ENCODE data around the gene RFT1. TPM values are rescaled to one million over a fixed set of nuclear protein-coding genes. Genes with fewer than 3 reads are reported as not detected.

The RFT1 gene
- total RNA-seq, 2 experiments from 2014 or later, result 8.5 to 10.2 TPM

GRCh38 chr3:53169832-53170324 is 39.6 kb upstream of the RFT1 start:
- no peak for TF ChIP-seq CTCF (IDR thresholded peaks at IDR 0.05)
- Histone ChIP-seq H3K27ac (ENCODE audit: low read depth in 1 of 2, low read length in 2 of 2) (no peak overlapping the region), H3K4me3 (ENCODE audit: low read length) (no peak overlapping the region), H3K9me3 (ENCODE audit: control insufficient read depth in 1 of 2, insufficient read depth in 1 of 2, low read length in 2 of 2) (no peaks in the 10 kb centered on the region), H3K36me3 (ENCODE audit: insufficient read depth, low read length) (peaks cover 11% of the 10 kb centered on the region), H3K4me1 (ENCODE audit: insufficient read depth, low read length) (peaks cover 46% of the 10 kb centered on the region), H3K27me3 (ENCODE audit: control insufficient read depth in 1 of 2, insufficient read depth in 2 of 2, low read length in 2 of 2) (no peaks in the 10 kb centered on the region)
- Mint-ChIP-seq H3K27me3 (no peaks in the 10 kb centered on the region), H3K27ac (no peak overlapping the region), H3K9me3 (no peaks in the 10 kb centered on the region), H3K4me3 (no peak overlapping the region), H3K4me1 (ENCODE audit: low read depth) (peaks cover 19% of the 10 kb centered on the region), H3K36me3 (ENCODE audit: low read depth) (peaks cover 9% of the 10 kb centered on the region)
- ATAC-seq (ENCODE audit: poor library complexity) (no peak), DNase-seq (no peak)
- CTCF ChIA-PET, result no interaction called here
- POLR2A ChIA-PET, result interaction anchor here (0.9 to 1.0 kb wide), 2 partner anchors 9 to 178 kb away, joined by 4 to 5 read pairs; partner anchors contain the start of genes DCP1A and PRKCD
- intact Hi-C loops (cut with DNase I, micrococcal nuclease), result loop anchor here in 1 of 2 experiments (10.0 kb wide), 1 partner anchor 175 kb away; the partner anchor contains the start of gene DCP1A

GRCh38 chr3:53169045-53169831 is 39.0 kb upstream of the RFT1 start:
- H3K9me3 Mint-ChIP-seq, result no peaks in the 10 kb centered on the region
- Histone ChIP-seq H3K27ac (ENCODE audit: low read depth in 1 of 2, low read length in 2 of 2) (no peak overlapping the region), H3K27me3 (ENCODE audit: control insufficient read depth in 1 of 2, insufficient read depth in 2 of 2, low read length in 2 of 2) (no peaks in the 10 kb centered on the region), H3K4me1 (ENCODE audit: insufficient read depth, low read length) (peaks cover 46% of the 10 kb centered on the region), H3K9me3 (ENCODE audit: control insufficient read depth in 1 of 2, insufficient read depth in 1 of 2, low read length in 2 of 2) (no peaks in the 10 kb centered on the region), H3K36me3 (ENCODE audit: insufficient read depth, low read length) (peaks cover 10% of the 10 kb centered on the region), H3K4me3 (ENCODE audit: low read length) (peak overlapping the region; percentile 8)
- TF ChIP-seq CTCF (IDR thresholded peaks at IDR 0.05), result no peak
- peaks cover 19% of the 10 kb centered on the region for H3K4me1 Mint-ChIP-seq (ENCODE audit: low read depth)
- H3K4me3 Mint-ChIP-seq, result no peak overlapping the region
- ChIA-PET POLR2A (interaction anchor here (0.9 to 1.0 kb wide), 2 partner anchors 9 to 178 kb away, joined by 4 to 5 read pairs; partner anchors contain the start of genes DCP1A and PRKCD), CTCF (no interaction called here)
- intact Hi-C loops (cut with DNase I, micrococcal nuclease), result loop anchor here in 1 of 2 experiments (10.0 kb wide), 1 partner anchor 176 kb away; the partner anchor contains the start of gene DCP1A
- ATAC-seq (ENCODE audit: poor library complexity), result no peak
- peaks cover 9% of the 10 kb centered on the region for H3K36me3 Mint-ChIP-seq (ENCODE audit: low read depth)
- H3K27me3 Mint-ChIP-seq, result no peaks in the 10 kb centered on the region
- H3K27ac Mint-ChIP-seq, result no peak overlapping the region
- no peak for DNase-seq

GRCh38 chr3:53168175-53168923 is 38.1 kb upstream of the RFT1 start:
- no peak overlapping the region for H3K4me3 ChIP-seq (ENCODE audit: low read length)
- DNase-seq (no peak), ATAC-seq (ENCODE audit: poor library complexity) (no peak)
- peaks cover 22% of the 10 kb centered on the region for H3K4me1 Mint-ChIP-seq (ENCODE audit: low read depth)
- no peaks in the 10 kb centered on the region for H3K9me3 ChIP-seq (ENCODE audit: control insufficient read depth in 1 of 2, insufficient read depth in 1 of 2, low read length in 2 of 2)
- peaks cover 5% of the 10 kb centered on the region for H3K36me3 ChIP-seq (ENCODE audit: insufficient read depth, low read length)
- no peak overlapping the region for H3K27ac ChIP-seq (ENCODE audit: low read depth in 1 of 2, low read length in 2 of 2)
- peaks cover 50% of the 10 kb centered on the region for H3K4me1 ChIP-seq (ENCODE audit: insufficient read depth, low read length)
- no peak for TF ChIP-seq CTCF (IDR thresholded peaks at IDR 0.05)
- H3K27me3 Mint-ChIP-seq, result no peaks in the 10 kb centered on the region
- H3K27ac Mint-ChIP-seq, result no peak overlapping the region
- no peaks in the 10 kb centered on the region for H3K27me3 ChIP-seq (ENCODE audit: control insufficient read depth in 1 of 2, insufficient read depth in 2 of 2, low read length in 2 of 2)
- H3K9me3 Mint-ChIP-seq, result no peaks in the 10 kb centered on the region
- ChIA-PET CTCF (no interaction called here), POLR2A (no interaction called here)
- intact Hi-C loops (cut with DNase I, micrococcal nuclease), result loop anchor here in 1 of 2 experiments (10.0 kb wide), 1 partner anchor 176 kb away; the partner anchor contains the start of gene DCP1A
- H3K36me3 Mint-ChIP-seq (ENCODE audit: low read depth), result peaks cover 2% of the 10 kb centered on the region
- H3K4me3 Mint-ChIP-seq, result no peak overlapping the region
